Muscle of leg (tissue), 11 donors: ENCODE measurements around the gene OST4. TPM values are rescaled to one million over a fixed set of nuclear protein-coding genes. Genes with fewer than 3 reads are reported as not detected.

Experiments used
- DNase-seq: peaks from one replicate; pipeline ENCODE4 v3.0.0; 2013
- H3K27ac ChIP-seq: one replicate; pipeline ENCODE4 v1.5.1; 2013; ENCODE audit warnings: mild to moderate bottlenecking, low read length, control low read depth
- H3K27me3 ChIP-seq: one replicate; pipeline ENCODE4 v1.6.1; 2013; ENCODE audit warnings: low read length; ENCODE audit not compliant: control insufficient read depth, insufficient read depth
- H3K36me3 ChIP-seq: one replicate; pipeline ENCODE4 v1.6.1; 2013; ENCODE audit warnings: low read length; ENCODE audit not compliant: control insufficient read depth, insufficient read depth
- H3K4me1 ChIP-seq: one replicate; pipeline ENCODE4 v1.6.1; 2013; ENCODE audit warnings: low read length; ENCODE audit not compliant: control insufficient read depth, insufficient read depth
- H3K4me3 ChIP-seq: one replicate; pipeline ENCODE4 v1.5.1; 2013; ENCODE audit warnings: low read length, control low read depth
- H3K9me3 ChIP-seq: replicated peaks from 2 replicates; pipeline ENCODE4 v1.6.1; 2013; ENCODE audit warnings: low read depth, low read length; ENCODE audit not compliant: control insufficient read depth
- WGBS: methylation state at CpG from one replicate; pipeline ENCODE4 v1.1.5; 2013; ENCODE audit warnings: missing lambda C conversion rate; ENCODE audit not compliant: insufficient coverage; 5-methylcytosine and 5-hydroxymethylcytosine counted together
- polyA plus RNA-seq, 8 donors: library from polyadenylated mRNA; unstranded; fragments of 120-200 nt; gene quantifications; one replicate each; pipeline versions ENCODE4 v1.2.1 to v1.2.3, GENCODE V29; 2013; ENCODE audit warnings: inconsistent platforms in 1 of 8, low replicate concordance in 1 of 8; ENCODE audit not compliant: insufficient read length in 8 of 8, insufficient read depth in 1 of 8
- total RNA-seq: library from RNA; stranded (reverse); fragments of 120-200 nt; gene quantifications from one replicate; pipeline ENCODE4 v1.2.4, GENCODE V29; 2013

Gene OST4
- total and polyA plus RNA-seq, 9 donors, result 216 to 376 (median 257) TPM

DNA sequence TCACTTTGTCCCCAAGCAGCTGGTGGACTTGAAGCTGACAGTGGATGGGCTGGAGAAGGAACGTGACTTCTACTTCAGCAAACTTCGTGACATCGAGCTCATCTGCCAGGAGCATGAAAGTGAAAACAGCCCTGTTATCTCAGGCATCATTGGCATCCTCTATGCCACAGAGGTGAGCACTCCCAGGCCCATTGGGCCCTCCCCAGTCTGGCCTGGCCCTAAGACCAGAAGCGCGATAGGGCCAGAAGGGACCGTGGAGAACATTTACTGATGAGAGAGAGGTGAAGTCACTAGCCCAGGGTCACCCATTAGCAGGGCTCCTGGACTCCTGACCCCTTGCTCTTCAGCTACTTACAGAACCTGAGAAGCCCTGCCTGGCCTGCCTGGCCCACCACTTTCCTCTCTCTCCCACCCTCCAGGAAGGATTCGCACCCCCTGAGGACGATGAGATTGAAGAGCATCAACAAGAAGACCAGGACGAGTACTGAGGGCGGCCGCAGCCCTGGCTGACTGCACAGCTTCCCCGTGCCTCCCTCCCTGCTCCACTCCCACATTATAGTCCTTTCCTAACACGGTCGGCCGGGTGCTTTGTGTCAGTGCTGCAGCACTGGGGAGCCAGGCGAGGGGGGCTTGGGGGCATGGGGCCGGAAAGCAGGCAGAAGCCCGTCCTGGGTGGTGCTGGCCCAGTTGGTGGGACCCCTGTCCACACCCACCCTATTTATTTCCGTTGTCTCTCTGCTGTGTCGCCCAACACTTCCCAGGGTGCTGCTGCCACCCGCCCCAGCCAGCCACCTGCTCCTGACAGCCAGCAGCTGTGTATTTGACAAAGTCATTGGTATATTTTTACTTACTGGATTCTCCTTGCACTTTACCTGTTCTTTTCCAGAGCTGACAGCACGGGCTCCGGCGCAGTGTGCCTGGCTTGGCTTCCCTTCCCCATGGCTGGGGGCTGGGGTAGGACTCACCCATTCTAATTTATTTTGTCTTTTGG, 45.3 kb downstream of the OST4 start:
- 78% methylated on average over 12 of the region's 24 CpGs for WGBS
- no peak for DNase-seq
- H3K36me3 ChIP-seq, result peaks cover 40% of the 10 kb centered on the region
- peaks cover 42% of the 10 kb centered on the region for H3K4me1 ChIP-seq
- peak overlapping the region; percentile 90 for H3K27ac ChIP-seq
- no peaks in the 10 kb centered on the region for H3K9me3 ChIP-seq
- H3K4me3 ChIP-seq, result no peak overlapping the region
- H3K27me3 ChIP-seq, result no peaks in the 10 kb centered on the region

DNA sequence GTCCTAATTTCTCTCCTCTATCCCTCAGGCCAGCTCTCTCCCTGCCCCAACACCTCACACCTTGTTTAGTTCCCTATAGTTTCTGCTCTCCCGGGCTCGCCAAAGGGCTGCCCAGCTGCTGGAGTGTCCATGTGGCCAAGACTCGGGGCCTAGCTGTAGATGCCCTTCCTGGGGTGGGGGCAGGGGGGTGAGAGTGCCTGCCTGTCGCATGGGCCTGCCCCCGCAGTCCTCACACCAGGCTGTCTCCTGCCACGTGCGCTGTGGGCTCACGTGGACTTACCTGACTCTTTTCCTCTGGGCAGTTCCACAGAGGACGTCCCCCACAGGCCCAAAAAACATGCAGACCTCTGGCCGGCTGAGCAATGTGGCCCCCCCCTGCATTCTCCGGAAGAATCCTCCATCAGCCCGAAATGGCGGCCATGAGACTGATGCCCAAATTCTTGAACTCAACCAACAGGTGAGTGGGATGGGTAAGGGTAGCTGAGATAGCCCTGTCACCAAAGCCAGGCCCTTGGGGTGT, 46.1 kb downstream of the OST4 start:
- H3K36me3 ChIP-seq, result peaks cover 40% of the 10 kb centered on the region
- DNase-seq, result no peak
- no peak overlapping the region for H3K4me3 ChIP-seq
- peak overlapping the region; percentile 70 for H3K27ac ChIP-seq
- H3K27me3 ChIP-seq, result no peaks in the 10 kb centered on the region
- H3K4me1 ChIP-seq, result peaks cover 47% of the 10 kb centered on the region
- WGBS, result 91% methylated on average over 11 of the region's 13 CpGs
- no peaks in the 10 kb centered on the region for H3K9me3 ChIP-seq

DNA sequence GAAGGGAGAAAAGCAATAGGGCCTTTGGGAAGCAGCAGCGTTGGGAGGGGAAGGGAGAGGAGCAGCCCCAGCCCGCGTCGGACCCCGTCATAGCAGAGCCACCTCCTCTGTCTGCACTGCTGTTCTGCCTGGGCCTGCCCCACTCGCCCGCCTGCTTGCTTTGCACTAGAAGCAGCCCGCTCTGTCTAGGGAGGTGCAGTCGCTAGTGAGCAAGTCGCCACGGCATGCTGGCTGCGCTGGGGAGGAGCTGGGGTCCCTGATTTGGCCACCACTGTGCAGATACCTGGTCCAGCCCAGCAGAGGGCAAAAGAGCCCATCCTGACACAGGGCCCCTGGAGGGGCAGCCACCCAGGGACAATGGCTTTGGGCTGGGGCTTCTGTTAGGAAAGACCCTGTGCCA, 46.6 kb downstream of the OST4 start:
- DNase-seq, result no peak
- H3K36me3 ChIP-seq, result peaks cover 38% of the 10 kb centered on the region
- H3K4me3 ChIP-seq, result no peak overlapping the region
- peak overlapping the region; percentile 70 for H3K27ac ChIP-seq
- no peaks in the 10 kb centered on the region for H3K9me3 ChIP-seq
- H3K4me1 ChIP-seq, result peaks cover 47% of the 10 kb centered on the region
- WGBS, result 83% methylated on average over 12 of the region's 12 CpGs
- H3K27me3 ChIP-seq, result no peaks in the 10 kb centered on the region

DNA sequence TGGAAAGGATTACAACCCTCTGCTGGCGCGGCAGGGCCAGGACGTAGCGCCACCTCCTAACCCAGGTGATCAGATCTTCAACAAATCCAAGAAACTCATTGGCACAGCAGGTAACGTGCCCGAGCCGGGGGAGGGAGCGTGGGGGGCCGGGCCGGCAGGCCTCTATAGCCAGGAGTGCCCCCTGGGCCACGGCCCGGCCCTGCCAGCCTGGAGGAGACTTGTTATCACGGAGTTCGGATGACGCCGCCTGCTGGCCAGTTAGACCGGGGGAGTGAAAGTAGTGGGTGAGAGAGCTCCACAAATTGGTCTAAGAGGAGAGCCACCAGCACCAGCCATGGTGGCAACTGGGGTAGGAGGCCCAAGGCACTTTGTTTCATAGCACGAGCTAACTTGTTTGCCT, 47.3 kb downstream of the OST4 start:
- no peak for DNase-seq
- Histone ChIP-seq H3K27ac (no peak overlapping the region), H3K36me3 (peaks cover 32% of the 10 kb centered on the region), H3K27me3 (no peaks in the 10 kb centered on the region), H3K4me1 (peaks cover 47% of the 10 kb centered on the region), H3K4me3 (no peak overlapping the region), H3K9me3 (no peaks in the 10 kb centered on the region)
- 73% methylated on average over 10 of the region's 18 CpGs for WGBS

DNA sequence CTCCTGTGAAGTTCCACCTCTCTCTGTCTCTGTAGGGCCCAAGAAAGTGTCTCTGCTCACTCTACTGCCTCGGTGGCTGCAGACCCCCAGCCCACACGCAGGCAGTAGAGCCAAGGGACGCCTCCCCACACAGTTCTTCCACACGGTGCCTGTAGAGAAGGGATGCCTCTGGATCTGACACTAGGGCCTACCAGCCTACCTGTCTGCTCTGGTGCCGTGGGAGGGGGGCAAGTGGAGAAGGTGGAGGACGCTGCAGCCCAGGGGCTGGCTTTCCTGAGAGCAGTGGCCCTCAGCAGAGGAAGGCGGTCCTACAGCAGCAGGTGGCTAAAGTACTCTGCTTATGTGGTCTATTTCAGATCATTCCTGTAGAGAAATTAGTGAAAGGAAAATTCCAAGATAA, 47.7 kb downstream of the OST4 start:
- H3K27me3 ChIP-seq, result no peaks in the 10 kb centered on the region
- no peaks in the 10 kb centered on the region for H3K9me3 ChIP-seq
- no peak overlapping the region for H3K27ac ChIP-seq
- whole genome bisulfite sequencing, result 76% methylated on average over 4 of the region's 7 CpGs
- H3K36me3 ChIP-seq, result peaks cover 31% of the 10 kb centered on the region
- H3K4me3 ChIP-seq, result no peak overlapping the region
- DNase-seq, result no peak
- H3K4me1 ChIP-seq, result peaks cover 47% of the 10 kb centered on the region

DNA sequence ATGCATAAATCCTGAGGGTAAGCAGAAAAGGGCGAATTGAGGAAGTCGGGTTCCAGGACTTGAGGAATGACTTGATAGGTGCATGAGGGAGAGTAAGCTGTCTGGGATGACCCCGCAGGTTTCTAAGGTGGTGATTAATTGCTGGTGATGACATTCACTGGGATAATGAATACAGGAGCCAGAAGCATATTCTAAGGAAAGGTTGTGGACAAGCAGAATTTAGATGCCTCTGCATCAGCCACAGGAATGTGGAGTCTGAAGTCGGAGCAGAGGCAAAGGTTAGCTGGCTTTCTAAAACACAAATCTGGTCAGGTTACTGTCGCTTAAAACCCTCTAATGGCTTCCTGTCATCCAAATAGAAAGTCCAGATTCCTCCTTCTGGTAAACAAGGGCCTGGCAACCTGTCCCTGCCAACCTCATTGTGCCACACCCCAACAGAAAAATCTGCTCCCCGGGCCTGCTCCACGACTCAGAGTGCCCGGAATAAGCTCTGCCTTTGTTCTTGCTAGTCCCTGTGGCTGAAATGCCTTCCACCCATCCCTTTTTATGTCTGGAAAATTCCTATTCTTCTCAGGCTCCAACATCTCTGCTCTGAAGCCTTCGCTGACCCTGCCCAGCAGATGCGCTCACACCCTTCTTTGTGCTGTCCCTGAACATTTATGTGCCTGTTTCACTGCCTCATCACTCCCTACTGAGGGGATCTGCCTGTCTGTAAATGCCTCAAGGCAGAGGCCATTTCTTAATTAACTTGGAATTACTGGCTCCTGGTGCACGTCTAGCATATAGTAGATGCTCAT, 50.0 kb downstream of the OST4 start:
- no peaks in the 10 kb centered on the region for H3K27me3 ChIP-seq
- 62% methylated on average over 10 of the region's 11 CpGs for WGBS
- no peak for DNase-seq
- no peak overlapping the region for H3K4me3 ChIP-seq
- H3K9me3 ChIP-seq, result no peaks in the 10 kb centered on the region
- peaks cover 49% of the 10 kb centered on the region for H3K4me1 ChIP-seq
- no peak overlapping the region for H3K27ac ChIP-seq
- H3K36me3 ChIP-seq, result peaks cover 28% of the 10 kb centered on the region

Other genes with a start within 250 kb of the OST4 start
- 10.0 TPM for gene DPYSL5, start 223.5 kb downstream of the OST4 start, total RNA-seq
- 10 to 100 TPM; 15.2 to 33.6 (median 22.6) TPM for gene DPYSL5, start 223.5 kb downstream of the OST4 start, polyA plus RNA-seq
- gene MAPRE3, start 101.0 kb downstream of the OST4 start, total RNA-seq, result 7.8 TPM
- 10 to 100 TPM; 21.8 to 45.7 (median 28.4) TPM for gene MAPRE3, start 101.0 kb downstream of the OST4 start, polyA plus RNA-seq
- 31.3 TPM for gene TMEM214, start 38.7 kb downstream of the OST4 start, total RNA-seq
- 10 to 100 TPM; 60.9 to 78.4 (median 69.2) TPM for gene TMEM214, start 38.7 kb downstream of the OST4 start, polyA plus RNA-seq
- 12.4 TPM for gene AGBL5, start 20.0 kb downstream of the OST4 start, total RNA-seq
- gene AGBL5, start 20.0 kb downstream of the OST4 start, polyA plus RNA-seq, result 10 to 100 TPM; 16.8 to 22.6 (median 20.5) TPM
- 76.9 TPM for gene EMILIN1, start 7.0 kb upstream of the OST4 start, total RNA-seq
- gene EMILIN1, start 7.0 kb upstream of the OST4 start, polyA plus RNA-seq, result 100 to 1,000 TPM in 6 of 8 donors, 10 to 100 TPM in 2; 66.4 to 146 (median 113) TPM
- 1.5 TPM for gene KHK, start 15.1 kb upstream of the OST4 start, total RNA-seq
- gene KHK, start 15.1 kb upstream of the OST4 start, polyA plus RNA-seq, result 10 to 100 TPM in 1 of 8 donors, 1 to 10 TPM in 7; 1.8 to 11.4 (median 2.3) TPM
- 6.7 TPM for gene CGREF1, start 47.5 kb upstream of the OST4 start, total RNA-seq
- 1 to 10 TPM in 7 of 8 donors, under 1 TPM in 1; 0.76 to 6.2 (median 1.9) TPM for gene CGREF1, start 47.5 kb upstream of the OST4 start, polyA plus RNA-seq
- 0.09 TPM for gene ABHD1, start 52.2 kb upstream of the OST4 start, total RNA-seq
- gene ABHD1, start 52.2 kb upstream of the OST4 start, polyA plus RNA-seq, result under 1 TPM; 0.04 to 0.45 (median 0.25) TPM
- 26.9 TPM for gene PREB, start 63.0 kb upstream of the OST4 start, total RNA-seq
- gene PREB, start 63.0 kb upstream of the OST4 start, polyA plus RNA-seq, result 10 to 100 TPM; 30.6 to 38.9 (median 36.2) TPM
- gene PRR30, start 67.8 kb upstream of the OST4 start, total RNA-seq, result not detected
- not detected for gene PRR30, start 67.8 kb upstream of the OST4 start, polyA plus RNA-seq
- gene TCF23, start 77.3 kb upstream of the OST4 start, total RNA-seq, result 0.35 TPM
- gene TCF23, start 77.3 kb upstream of the OST4 start, polyA plus RNA-seq, result under 1 TPM; 0.09 to 0.39 (median 0.29) TPM
- gene ATRAID, start 140.4 kb upstream of the OST4 start, total RNA-seq, result 121 TPM
- 100 to 1,000 TPM in 1 of 8 donors, 10 to 100 TPM in 7; 84.5 to 114 (median 93.0) TPM for gene ATRAID, start 140.4 kb upstream of the OST4 start, polyA plus RNA-seq
- 11.4 TPM for gene SLC5A6, start 140.6 kb upstream of the OST4 start, total RNA-seq
- gene SLC5A6, start 140.6 kb upstream of the OST4 start, polyA plus RNA-seq, result 10 to 100 TPM; 16.8 to 25.5 (median 19.8) TPM
- gene CAD, start 145.7 kb upstream of the OST4 start, total RNA-seq, result 16.9 TPM
- 10 to 100 TPM; 25.9 to 40.7 (median 33.1) TPM for gene CAD, start 145.7 kb upstream of the OST4 start, polyA plus RNA-seq
- gene SLC30A3, start 191.4 kb upstream of the OST4 start, total RNA-seq, result 0.18 TPM
- gene SLC30A3, start 191.4 kb upstream of the OST4 start, polyA plus RNA-seq, result under 1 TPM; 0.22 to 0.99 (median 0.69) TPM
- not detected for gene DNAJC5G, start 203.8 kb upstream of the OST4 start, total RNA-seq
- gene DNAJC5G, start 203.8 kb upstream of the OST4 start, polyA plus RNA-seq, result under 1 TPM in 3 of 8 donors, not detected in 5; 0.19 to 0.23 (median 0.19) TPM
- gene TRIM54, start 210.8 kb upstream of the OST4 start, total RNA-seq, result 56.0 TPM
- gene TRIM54, start 210.8 kb upstream of the OST4 start, polyA plus RNA-seq, result 100 to 1,000 TPM in 2 of 8 donors, 10 to 100 TPM in 6; 45.5 to 106 (median 78.4) TPM
- gene UCN, start 236.8 kb upstream of the OST4 start, total RNA-seq, result 1.1 TPM
- 1 to 10 TPM in 6 of 8 donors, under 1 TPM in 2; 0.76 to 2.4 (median 1.4) TPM for gene UCN, start 236.8 kb upstream of the OST4 start, polyA plus RNA-seq